Naive B cell (primary cell): ENCODE data around the gene SRRD. TPM values are rescaled to one million over a fixed set of nuclear protein-coding genes. Genes with fewer than 3 reads are reported as not detected.
A peak's percentile ranks its signal among the peaks of the same experiment; 100 is the strongest.

Source experiments
- ATAC-seq, 2 donors: fragments of 150-1000 bp; cut with Tn5 transposase; 2 replicates each; pipeline ENCODE4 v1.10.0; 2021; ENCODE audit warnings: low read depth in 2 of 2, mild to moderate bottlenecking in 2 of 2, moderate library complexity in 2 of 2
- DNase-seq: peaks from one replicate; pipeline ENCODE4 v3.0.0; 2022
- H3K27ac Mint-ChIP-seq, 6 donors: one replicate each; pipeline ENCODE4 v1.8.0; 2020 to 2022; ENCODE audit warnings: mild to moderate bottlenecking in 6 of 6, mixed read lengths in 6 of 6, moderate library complexity in 5 of 6, inconsistent platforms in 2 of 6
- H3K27me3 Mint-ChIP-seq, 3 donors: one replicate each; pipeline ENCODE4 v1.8.0; 2021 to 2022; ENCODE audit warnings: mixed read lengths in 3 of 3, mild to moderate bottlenecking in 1 of 3
- H3K36me3 Mint-ChIP-seq, 2 donors: one replicate each; pipeline ENCODE4 v1.8.0; 2020 to 2022; ENCODE audit warnings: mixed read lengths in 2 of 2, inconsistent platforms in 1 of 2, mild to moderate bottlenecking in 1 of 2
- H3K4me1 Mint-ChIP-seq, 3 donors: one replicate each; pipeline ENCODE4 v1.8.0; 2020 to 2022; ENCODE audit warnings: mixed read lengths in 3 of 3, inconsistent platforms in 1 of 3, mild to moderate bottlenecking in 1 of 3, moderate library complexity in 1 of 3
- H3K4me3 Mint-ChIP-seq, 8 donors: one replicate each; pipeline ENCODE4 v1.8.0; 2020 to 2022; ENCODE audit warnings: mild to moderate bottlenecking in 8 of 8, mixed read lengths in 8 of 8, moderate library complexity in 8 of 8, inconsistent platforms in 2 of 8
- H3K9me3 Mint-ChIP-seq, 7 donors: one replicate each; pipeline ENCODE4 v1.8.0; 2020 to 2022; ENCODE audit warnings: mixed read lengths in 7 of 7, mild to moderate bottlenecking in 5 of 7, inconsistent platforms in 2 of 7, moderate library complexity in 1 of 7
- polyA plus RNA-seq, 6 donors: library from polyadenylated mRNA; unstranded; fragments of 300-500 nt; fragmentation: Illumina TruSeq; gene quantifications; one replicate each; pipeline ENCODE4 v1.2.3, GENCODE V29; 2021; ENCODE audit warnings: low read depth in 6 of 6

SRRD gene
- polyA plus RNA-seq, 6 donors from 2014 or later = 17.5 to 28.3 (median 22.7) TPM

GRCh38 chr22:26541167-26541819, 57.6 kb downstream of the SRRD start:
- no peak for DNase-seq
- H3K27me3 Mint-ChIP-seq = no peaks in the 10 kb centered on the region
- peaks cover 10 to 17% of the 10 kb centered on the region in 2 donors for H3K36me3 Mint-ChIP-seq
- H3K4me1 Mint-ChIP-seq = peaks cover 19 to 37% (median 32%) of the 10 kb centered on the region in 3 donors
- no peak overlapping the region for H3K27ac Mint-ChIP-seq
- no peak for ATAC-seq
- H3K9me3 Mint-ChIP-seq = no peaks in the 10 kb centered on the region
- no peak overlapping the region for H3K4me3 Mint-ChIP-seq

- Mint-ChIP-seq H3K4me1 (peaks cover 21 to 33% (median 29%) of the 10 kb centered on the region in 3 donors), H3K27ac (peak overlapping the region in 4 of 6 donors; percentile 12 to 86 (median 64)), H3K9me3 (no peaks in the 10 kb centered on the region), H3K27me3 (no peaks in the 10 kb centered on the region), H3K36me3 (peaks cover 8 to 21% of the 10 kb centered on the region in 2 donors), H3K4me3 (no peak overlapping the region)
- no peak for DNase-seq
- ATAC-seq = peak; percentile 41 to 45
Measured at GRCh38 chr22:26542831-26543230, 59.2 kb downstream of the SRRD start.

Other genes with a start within 250 kb of the SRRD start
- 1 to 10 TPM; 2.1 to 9.7 (median 6.6) TPM for gene ASPHD2, start 54.6 kb upstream of the SRRD start, polyA plus RNA-seq
- gene HPS4, start 94 bp upstream of the SRRD start, polyA plus RNA-seq = 10 to 100 TPM; 16.7 to 26.9 (median 24.6) TPM
- gene TFIP11, start 28.6 kb downstream of the SRRD start, polyA plus RNA-seq = 10 to 100 TPM; 25.2 to 43.8 (median 28.1) TPM
- gene TPST2, start 106.3 kb downstream of the SRRD start, polyA plus RNA-seq = 10 to 100 TPM; 13.9 to 39.0 (median 28.5) TPM
- not detected for gene CRYBB1, start 134.2 kb downstream of the SRRD start, polyA plus RNA-seq
- not detected for gene CRYBA4, start 138.1 kb downstream of the SRRD start, polyA plus RNA-seq
- gene MIAT, start 173.7 kb downstream of the SRRD start, polyA plus RNA-seq = under 1 TPM in 4 of 6 donors, not detected in 2; 0.04 to 0.16 (median 0.10) TPM